GM19463 (cell line): Measurements from ENCODE around the gene MCFD2.

Source experiments
- ATAC-seq: cut with Tn5 transposase; IDR thresholded peaks from one replicate; pipeline ENCODE4 v1.9.1; 2021; ENCODE audit warnings: mild to moderate bottlenecking, moderate library complexity; ENCODE audit not compliant: unreplicated experiment

MCFD2 gene

GRCh38 chr2:46939626-46940359, 24.2 kb upstream of the MCFD2 start:
- ATAC-seq, result no peak

DNA sequence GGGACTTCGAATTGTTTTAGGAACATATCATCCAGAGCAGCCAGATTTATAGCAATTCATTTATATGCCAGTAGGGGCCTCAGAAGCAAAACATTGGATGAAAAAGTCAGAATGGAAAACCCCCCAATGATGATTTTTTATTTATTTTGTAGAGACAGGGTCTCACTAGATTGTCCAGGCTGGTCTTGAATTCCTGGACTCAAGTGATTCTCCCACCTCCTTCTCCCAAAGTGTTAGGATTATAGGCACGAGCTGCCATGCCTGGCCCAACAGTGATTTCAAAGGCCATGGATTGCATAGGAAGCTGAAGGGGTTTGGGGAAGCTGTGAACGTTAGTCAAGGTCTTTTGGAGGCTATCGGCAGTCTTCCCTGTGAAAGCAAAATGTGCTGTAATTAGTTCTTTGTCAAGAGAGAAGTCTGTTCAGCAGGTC, 21.9 kb upstream of the MCFD2 start:
- no peak for ATAC-seq

GRCh38 chr2:46936566-46936965, 21.0 kb upstream of the MCFD2 start:
- no peak for ATAC-seq

- ATAC-seq, result no peak
Observed at GRCh38 chr2:46935071-46935470, 19.5 kb upstream of the MCFD2 start.

- no peak for ATAC-seq
Observed at GRCh38 chr2:46929612-46930011, 14.0 kb upstream of the MCFD2 start.

- no peak for ATAC-seq
Observed at GRCh38 chr2:46926863-46927262, 11.3 kb upstream of the MCFD2 start.

DNA sequence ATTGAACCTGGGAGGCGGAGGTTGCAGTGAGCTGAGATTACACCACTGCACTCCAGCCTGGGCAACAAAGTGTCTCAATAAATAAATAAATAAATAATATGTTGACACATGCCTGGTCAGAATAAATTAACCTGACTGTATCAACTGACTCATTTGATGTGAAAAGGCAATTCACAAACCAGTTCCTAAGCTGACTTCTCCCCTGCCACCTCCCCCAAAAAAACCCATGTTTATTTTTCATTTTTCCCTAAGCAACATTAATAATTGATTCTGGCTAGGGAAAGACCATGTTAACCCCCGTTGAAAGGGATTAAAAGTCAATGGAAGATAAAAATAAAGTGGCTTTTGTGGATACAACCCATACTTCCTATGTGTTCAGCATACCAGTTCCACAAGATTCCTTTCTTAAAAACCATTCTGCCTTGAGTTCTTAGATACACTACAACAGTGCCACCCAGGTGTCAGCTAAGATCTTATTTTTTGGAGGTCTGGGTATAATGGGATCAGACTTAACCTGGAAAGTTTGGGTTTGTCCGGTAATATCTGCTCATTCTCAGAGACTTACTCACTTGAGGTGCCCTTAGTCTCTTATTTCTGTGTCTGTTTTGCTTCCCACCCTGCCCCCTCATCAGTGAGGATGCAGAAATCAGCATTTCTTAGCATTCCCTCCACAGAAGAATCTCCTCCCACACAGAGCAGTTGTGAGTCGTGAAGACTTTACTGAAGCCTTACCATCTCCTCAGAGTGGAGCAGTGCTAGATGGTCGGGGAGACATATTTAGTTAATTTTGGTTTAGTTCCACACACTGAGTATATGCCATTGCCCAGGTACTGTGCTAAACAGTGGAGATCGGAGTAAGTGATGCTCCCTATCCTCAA, 10.1 kb upstream of the MCFD2 start:
- ATAC-seq, result no peak

GRCh38 chr2:46924608-46925007, 9.0 kb upstream of the MCFD2 start:
- ATAC-seq, result no peak

GRCh38 chr2:46924038-46924437, 8.4 kb upstream of the MCFD2 start:
- ATAC-seq, result no peak

DNA sequence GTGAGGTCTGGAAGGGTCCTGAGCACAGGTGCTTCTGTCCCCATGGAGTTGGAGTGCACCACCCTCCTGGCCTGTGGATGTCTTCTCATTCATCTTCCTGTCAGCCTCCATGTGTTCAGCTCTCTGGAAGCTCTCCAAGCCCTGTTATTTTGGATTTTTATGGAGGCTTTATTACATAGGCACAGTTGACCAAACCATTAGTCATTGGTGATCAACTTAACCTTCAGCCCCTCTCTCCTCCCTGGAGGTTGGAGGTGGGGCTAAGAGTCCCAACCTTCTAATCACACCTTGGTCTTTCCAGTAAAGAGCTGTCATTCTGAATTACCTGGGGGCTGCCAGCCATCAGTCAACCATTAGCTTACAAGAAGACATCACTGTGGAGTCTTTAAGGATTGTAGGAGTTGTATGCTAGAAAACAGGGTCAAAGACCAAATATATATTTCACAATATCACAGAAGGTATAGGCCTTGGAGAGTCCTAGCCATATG, 7.5 kb upstream of the MCFD2 start:
- ATAC-seq, result no peak

DNA sequence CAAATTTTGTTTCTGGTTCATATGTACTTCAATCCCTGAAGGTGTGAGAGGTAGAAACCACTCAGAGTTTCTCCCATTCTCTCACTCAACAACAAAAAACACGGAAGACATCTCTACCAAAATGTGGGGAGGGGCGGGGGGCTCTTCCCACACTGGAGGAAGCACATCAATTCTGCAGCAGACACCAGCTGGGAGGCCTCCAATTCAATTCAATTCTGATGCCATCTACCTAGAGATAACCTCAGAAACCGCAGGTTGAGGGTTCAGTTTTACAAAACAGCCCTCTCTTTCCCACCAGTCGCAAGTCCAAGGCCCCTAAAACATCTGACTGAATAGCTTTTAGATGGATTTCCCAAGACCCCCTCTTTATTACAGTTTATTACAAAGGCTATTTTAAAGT, 7.0 kb upstream of the MCFD2 start:
- no peak for ATAC-seq

GRCh38 chr2:46921676-46922448, 6.3 kb upstream of the MCFD2 start:
- no peak for ATAC-seq

GRCh38 chr2:46917628-46918027, 2.0 kb upstream of the MCFD2 start:
- ATAC-seq, result no peak

DNA sequence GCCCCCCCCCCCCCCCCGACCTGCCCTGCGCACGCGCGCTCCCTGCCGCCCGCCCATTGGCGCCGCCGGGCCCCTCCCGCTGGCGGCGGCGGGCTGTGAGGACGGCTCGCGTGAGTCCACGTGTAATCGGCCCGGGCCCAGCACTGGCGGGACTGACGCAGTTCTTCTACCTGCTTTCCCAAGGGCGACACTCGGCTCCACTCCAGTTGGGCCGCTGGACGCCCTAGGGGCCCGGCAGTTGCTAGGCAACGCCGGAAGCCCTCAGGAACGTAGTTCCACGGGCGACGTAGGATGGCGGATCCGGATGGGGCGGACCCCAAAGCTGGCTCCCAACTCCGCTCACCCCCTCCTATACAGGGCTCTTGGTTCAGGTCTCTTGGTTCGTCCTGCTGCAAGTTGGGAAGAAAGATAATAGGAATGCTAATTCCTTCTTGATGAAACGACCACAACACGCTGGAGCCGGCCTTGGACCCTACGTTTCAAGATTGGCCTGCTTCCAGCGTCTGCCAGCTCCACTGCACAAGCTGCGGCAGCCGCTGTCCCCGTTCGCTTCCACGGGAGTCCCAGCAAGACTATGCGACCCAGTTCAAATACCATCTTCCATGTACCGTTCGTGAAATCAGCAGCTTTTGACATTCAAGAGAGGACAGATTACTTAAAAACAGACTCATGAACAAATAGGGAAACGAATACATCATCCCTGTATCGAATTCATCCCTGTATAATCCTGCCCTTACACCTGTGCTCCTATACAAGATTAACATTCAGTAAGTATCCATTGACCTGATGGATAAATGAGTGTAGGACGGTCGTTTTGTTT, 415 bp upstream of the MCFD2 start:
- peak; percentile 86 for ATAC-seq

GRCh38 chr2:46914578-46915230, 902 bp downstream of the MCFD2 start:
- no peak for ATAC-seq

GRCh38 chr2:46913471-46914381, 1.9 kb downstream of the MCFD2 start:
- ATAC-seq, result no peak

DNA sequence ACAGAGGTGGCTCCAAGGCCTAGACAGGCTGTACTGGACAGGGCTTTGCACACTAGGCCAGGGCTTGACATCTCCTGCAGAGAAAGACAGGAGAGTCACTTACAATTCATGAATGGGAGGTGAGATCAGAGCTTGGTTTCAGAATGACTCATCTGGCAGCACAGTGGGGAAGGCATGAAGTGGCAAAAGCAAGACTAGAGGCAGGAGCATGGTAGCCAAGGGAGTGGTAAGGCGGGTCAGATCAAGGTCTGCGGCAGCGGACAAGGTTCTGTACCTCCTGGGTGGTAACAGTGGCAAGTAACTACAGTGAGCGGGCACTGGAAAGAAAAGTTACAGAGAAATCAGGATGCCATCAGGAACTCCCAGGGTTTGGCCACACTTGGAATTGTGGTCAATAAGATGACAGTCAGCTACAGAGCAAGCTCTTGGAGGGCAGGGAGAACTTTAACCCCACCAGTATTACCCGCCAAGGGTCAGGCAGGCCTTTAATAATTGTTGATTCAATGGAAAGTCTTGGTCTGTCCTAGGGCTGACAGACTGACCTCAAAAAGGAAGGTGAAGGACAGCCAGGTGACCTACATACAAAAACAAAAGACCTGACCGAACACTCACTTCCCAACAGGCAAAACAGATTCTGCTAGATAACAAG, 5.7 kb downstream of the MCFD2 start:
- peak; percentile 99 for ATAC-seq

GRCh38 chr2:46909150-46909549, 6.5 kb downstream of the MCFD2 start:
- ATAC-seq, result no peak
